ENCODE results near the gene PPP4C.

DNA sequence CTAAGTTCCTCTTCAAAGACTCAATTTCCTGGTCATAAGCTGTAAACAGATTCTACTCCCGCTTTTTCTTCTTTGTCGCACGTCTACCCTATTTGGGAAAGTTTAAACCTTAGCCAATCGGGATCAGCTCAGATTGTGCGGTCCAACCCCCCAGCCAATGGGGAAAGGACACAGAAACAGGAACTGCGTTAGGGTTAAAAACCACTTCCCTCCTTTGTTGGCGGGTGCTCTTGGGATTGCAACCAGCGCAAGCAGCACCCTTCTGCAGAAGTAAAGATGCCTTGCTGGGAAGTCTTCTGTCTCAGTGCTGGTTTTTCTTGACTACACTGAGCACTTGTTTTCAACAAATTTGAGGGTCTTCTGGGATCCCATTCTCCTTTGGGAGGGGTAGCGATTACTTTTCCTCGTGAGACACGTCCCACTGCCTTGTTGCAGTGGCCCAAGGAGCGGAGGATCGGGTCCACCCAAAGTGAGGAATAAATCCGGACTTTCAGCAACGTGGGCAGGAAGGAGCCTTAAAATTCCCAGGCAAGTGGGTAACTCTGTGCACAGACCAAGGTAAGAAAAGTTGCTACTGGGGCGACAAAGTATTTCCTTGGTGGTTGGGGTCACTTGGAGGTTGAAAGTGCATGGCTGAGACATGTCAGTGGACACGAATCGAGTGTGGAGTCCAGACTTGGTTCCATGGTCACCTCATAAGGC is 21.2 kb downstream of the PPP4C start:
- TF ChIP-seq, protein P1, sequence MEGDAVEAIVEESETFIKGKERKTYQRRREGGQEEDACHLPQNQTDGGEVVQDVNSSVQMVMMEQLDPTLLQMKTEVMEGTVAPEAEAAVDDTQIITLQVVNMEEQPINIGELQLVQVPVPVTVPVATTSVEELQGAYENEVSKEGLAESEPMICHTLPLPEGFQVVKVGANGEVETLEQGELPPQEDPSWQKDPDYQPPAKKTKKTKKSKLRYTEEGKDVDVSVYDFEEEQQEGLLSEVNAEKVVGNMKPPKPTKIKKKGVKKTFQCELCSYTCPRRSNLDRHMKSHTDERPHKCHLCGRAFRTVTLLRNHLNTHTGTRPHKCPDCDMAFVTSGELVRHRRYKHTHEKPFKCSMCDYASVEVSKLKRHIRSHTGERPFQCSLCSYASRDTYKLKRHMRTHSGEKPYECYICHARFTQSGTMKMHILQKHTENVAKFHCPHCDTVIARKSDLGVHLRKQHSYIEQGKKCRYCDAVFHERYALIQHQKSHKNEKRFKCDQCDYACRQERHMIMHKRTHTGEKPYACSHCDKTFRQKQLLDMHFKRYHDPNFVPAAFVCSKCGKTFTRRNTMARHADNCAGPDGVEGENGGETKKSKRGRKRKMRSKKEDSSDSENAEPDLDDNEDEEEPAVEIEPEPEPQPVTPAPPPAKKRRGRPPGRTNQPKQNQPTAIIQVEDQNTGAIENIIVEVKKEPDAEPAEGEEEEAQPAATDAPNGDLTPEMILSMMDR (IDR thresholded peaks at IDR 0.05) = no peak
- no peak for TF ChIP-seq POLR2A (IDR thresholded peaks at IDR 0.05)

Measured in Peyer's patch (tissue), 4 donors.